NCI-H2196 treated with DMSO at 0.1 percent for 48 hours (cell line): Measurements from ENCODE around the gene MCFD2.

Experiments used
- DNase-seq: peaks from one replicate; lab custom pipeline; 2025; ENCODE audit not compliant: unreplicated experiment; lab: John Stamatoyannopoulos, UW

The MCFD2 gene

DNA sequence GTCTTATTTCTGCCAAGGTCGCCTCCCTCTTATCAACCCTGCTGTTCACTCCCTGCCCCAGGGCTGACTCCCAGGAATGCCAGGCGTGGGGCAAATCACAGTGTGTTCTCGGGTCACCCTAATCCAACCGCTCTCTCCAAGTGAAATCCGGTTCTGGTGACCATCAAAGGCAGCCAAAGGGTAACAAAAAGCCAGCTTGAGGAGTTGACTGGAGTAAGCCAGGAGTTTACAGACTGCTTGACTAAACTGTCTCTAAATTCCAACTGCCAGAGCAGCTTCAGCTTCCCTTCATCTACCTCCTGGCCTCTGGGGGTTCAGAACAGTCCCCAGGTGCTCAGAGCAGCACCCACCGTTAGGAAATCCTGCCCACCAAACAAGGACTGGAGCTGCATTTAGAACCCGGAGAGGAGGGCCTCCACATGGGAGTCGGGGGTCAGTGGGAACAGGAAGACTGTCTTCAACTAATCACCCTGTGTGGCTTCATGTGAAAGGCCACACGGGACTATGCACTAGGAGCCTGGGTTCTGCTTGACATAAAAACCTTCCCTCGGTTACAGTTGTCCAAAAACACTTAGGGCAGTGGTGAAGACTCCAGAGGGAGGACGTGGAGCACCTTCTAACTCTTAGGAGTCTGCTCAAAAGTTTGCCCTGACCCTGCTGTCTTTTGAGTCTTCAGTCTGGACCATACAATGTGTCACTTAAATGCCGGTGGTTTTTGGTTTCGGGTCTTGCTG lies 24.2 kb upstream of the MCFD2 start:
- no peak for DNase-seq

DNA sequence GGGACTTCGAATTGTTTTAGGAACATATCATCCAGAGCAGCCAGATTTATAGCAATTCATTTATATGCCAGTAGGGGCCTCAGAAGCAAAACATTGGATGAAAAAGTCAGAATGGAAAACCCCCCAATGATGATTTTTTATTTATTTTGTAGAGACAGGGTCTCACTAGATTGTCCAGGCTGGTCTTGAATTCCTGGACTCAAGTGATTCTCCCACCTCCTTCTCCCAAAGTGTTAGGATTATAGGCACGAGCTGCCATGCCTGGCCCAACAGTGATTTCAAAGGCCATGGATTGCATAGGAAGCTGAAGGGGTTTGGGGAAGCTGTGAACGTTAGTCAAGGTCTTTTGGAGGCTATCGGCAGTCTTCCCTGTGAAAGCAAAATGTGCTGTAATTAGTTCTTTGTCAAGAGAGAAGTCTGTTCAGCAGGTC lies 21.9 kb upstream of the MCFD2 start:
- DNase-seq, result no peak

DNA sequence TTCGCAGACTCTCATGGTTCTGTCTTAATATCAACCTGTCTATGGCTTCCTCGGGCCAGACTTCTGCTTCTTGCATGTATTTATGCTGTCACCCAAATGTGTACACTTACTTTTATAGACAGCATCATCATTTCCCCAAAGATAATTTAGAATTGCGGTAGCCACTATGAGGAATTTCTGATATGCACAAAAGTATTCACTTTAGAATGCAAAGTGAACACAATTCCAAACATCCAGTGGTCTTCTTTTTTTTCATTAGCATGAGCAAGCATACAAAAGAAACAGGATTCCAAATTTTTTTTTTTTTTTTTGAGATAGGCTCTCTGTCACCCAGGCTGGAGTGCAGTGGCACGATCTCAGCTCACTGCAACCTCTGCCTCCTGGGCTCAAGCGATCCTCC lies 21.0 kb upstream of the MCFD2 start:
- DNase-seq, result no peak

DNA sequence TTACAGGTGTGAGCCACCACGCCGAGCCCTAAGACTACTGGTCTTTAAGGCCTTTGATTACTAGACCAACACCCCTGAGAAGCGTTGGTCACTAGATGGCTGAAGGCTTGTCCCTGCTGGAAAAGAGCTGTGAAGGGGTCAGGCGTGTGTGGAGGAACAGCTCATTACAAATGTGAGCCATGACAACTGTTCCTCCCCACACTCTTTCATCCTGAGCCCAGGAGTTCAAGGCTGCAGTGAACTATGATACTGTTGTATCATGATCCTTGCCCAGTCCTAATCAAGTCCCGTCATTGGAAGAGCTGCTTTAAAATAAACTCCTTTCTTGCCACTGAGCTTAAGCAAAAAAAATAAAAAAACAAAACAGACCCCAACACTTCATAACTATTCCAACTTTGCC lies 19.5 kb upstream of the MCFD2 start:
- DNase-seq, result no peak

DNA sequence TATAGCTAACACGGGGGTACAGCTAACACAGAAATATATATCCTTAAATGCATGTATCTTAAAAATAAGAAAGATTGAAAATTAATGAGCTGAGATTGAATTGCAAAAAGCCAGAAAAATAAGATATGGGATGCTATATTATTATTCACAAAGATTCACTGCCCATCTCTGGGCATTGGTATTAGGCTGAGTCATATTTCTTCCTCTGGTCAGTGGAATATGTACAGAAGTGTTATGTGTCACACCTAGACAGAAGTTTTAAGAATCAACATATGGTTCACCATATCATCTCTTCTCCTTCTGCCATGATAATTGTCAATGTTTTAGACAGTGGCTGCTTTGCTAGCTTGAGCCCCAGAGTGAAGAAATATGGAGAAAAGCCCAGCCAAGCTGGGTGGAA lies 14.0 kb upstream of the MCFD2 start:
- no peak for DNase-seq

DNA sequence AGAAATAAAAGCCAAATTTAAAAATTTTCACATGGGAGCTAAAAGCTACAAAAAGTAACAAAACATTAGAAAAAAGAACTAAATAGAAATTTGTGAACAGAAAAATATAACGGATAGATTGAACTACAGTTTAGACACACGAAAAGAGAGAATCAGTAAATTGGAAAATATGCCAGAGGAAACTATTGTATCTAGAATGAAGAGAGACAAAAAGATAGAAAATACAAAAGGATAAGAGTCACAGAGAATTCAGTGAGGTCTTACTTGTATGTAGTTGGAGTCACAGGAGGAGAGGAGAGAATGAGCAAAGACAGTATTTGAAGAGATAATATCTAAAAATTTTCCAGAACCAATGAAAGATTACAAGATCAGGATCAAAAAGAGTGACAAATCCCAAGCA lies 11.3 kb upstream of the MCFD2 start:
- DNase-seq, result no peak

DNA sequence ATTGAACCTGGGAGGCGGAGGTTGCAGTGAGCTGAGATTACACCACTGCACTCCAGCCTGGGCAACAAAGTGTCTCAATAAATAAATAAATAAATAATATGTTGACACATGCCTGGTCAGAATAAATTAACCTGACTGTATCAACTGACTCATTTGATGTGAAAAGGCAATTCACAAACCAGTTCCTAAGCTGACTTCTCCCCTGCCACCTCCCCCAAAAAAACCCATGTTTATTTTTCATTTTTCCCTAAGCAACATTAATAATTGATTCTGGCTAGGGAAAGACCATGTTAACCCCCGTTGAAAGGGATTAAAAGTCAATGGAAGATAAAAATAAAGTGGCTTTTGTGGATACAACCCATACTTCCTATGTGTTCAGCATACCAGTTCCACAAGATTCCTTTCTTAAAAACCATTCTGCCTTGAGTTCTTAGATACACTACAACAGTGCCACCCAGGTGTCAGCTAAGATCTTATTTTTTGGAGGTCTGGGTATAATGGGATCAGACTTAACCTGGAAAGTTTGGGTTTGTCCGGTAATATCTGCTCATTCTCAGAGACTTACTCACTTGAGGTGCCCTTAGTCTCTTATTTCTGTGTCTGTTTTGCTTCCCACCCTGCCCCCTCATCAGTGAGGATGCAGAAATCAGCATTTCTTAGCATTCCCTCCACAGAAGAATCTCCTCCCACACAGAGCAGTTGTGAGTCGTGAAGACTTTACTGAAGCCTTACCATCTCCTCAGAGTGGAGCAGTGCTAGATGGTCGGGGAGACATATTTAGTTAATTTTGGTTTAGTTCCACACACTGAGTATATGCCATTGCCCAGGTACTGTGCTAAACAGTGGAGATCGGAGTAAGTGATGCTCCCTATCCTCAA lies 10.1 kb upstream of the MCFD2 start:
- no peak for DNase-seq

DNA sequence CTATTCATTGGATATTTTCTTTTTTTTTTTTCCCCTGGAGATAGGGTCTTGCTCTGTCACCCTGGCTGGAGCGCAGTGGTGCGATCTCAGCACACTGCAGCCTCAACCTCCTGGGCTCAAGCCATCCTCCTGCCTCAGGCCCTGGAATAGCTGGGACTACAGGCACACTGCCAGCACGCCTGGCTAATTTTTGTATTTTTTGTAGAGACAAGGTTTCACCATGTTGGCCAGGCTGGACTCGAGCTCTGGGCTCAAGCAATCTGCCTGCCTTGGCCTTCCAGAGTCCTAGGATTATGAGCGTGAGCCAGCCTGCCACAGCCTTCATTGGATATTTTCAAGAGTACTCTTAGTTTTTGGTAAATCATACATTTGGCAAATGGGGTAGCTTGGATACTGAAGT lies 9.0 kb upstream of the MCFD2 start:
- DNase-seq, result no peak

DNA sequence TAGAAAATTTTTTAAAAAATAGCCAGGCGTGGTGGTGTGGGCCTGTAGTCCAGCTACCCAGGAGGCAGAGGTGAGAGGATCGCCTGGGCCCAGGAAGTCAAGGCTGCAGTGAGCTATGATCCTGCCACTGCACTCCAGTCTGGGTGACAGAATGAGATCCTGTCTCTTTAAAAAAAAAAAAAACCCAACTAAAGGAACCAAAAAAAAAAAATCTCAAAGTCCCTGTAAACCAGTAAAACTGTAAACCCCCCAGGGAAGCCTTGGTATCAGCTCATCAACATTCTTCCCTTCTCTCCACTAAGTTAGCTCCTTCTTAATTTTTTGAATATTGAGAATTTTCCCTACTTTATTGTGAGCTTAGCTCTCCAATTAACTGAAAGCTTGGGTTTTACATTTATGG lies 8.4 kb upstream of the MCFD2 start:
- DNase-seq, result no peak

DNA sequence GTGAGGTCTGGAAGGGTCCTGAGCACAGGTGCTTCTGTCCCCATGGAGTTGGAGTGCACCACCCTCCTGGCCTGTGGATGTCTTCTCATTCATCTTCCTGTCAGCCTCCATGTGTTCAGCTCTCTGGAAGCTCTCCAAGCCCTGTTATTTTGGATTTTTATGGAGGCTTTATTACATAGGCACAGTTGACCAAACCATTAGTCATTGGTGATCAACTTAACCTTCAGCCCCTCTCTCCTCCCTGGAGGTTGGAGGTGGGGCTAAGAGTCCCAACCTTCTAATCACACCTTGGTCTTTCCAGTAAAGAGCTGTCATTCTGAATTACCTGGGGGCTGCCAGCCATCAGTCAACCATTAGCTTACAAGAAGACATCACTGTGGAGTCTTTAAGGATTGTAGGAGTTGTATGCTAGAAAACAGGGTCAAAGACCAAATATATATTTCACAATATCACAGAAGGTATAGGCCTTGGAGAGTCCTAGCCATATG lies 7.5 kb upstream of the MCFD2 start:
- DNase-seq, result no peak

DNA sequence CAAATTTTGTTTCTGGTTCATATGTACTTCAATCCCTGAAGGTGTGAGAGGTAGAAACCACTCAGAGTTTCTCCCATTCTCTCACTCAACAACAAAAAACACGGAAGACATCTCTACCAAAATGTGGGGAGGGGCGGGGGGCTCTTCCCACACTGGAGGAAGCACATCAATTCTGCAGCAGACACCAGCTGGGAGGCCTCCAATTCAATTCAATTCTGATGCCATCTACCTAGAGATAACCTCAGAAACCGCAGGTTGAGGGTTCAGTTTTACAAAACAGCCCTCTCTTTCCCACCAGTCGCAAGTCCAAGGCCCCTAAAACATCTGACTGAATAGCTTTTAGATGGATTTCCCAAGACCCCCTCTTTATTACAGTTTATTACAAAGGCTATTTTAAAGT lies 7.0 kb upstream of the MCFD2 start:
- DNase-seq, result no peak

DNA sequence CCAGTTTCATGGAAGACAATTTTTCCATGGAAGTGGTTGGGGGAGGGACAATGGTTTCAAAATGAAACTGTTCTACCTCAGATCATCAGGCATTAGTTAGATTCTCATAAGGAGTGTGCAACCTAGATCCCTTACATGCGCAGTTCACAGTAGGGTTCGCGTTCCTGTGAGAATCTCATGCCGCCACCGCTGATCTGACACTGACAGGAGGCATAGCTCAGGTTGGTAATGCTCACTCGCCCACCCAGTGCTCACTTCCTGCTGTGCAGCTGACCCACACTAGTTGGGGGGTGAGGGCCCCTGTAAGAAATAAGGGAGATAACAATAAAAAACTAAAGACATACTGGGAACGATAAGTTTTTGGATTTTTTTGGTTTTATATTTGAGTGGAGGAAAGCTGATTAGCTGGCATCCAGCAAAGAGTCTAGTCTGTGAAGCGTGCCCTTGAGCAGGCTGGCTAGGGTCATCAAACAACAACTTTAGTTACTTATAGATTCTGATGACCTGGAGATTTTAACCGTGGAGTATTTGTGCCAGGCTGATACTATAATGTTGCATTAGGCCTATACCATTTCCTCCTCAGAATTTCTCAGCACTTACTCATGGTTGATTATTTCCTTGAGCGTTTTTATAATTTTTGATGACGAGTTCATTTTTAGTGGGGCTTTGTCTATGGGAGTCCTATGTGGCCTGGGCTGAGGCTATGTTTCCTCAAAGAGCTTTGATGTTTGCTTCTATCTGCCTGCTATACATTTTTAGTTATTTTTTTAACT lies 6.3 kb upstream of the MCFD2 start:
- no peak for DNase-seq

DNA sequence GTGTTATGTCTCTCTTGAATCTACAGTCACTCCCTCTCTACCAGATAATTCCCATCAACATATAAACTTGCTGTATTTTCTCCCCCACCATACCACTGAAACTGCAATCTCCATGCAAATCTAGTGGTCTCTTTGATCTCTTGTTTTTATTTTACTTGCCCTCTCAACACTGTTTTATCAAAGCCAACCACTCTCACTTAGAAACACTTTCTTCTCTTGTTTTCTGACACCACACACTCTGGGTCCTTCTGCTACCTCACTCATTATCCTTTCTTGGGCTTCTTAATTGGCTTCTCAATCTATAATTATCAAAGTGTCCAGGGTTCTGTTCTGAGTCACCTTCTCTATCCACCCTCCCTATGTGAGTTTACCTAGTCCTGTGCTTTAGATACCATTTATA lies 2.0 kb upstream of the MCFD2 start:
- no peak for DNase-seq

DNA sequence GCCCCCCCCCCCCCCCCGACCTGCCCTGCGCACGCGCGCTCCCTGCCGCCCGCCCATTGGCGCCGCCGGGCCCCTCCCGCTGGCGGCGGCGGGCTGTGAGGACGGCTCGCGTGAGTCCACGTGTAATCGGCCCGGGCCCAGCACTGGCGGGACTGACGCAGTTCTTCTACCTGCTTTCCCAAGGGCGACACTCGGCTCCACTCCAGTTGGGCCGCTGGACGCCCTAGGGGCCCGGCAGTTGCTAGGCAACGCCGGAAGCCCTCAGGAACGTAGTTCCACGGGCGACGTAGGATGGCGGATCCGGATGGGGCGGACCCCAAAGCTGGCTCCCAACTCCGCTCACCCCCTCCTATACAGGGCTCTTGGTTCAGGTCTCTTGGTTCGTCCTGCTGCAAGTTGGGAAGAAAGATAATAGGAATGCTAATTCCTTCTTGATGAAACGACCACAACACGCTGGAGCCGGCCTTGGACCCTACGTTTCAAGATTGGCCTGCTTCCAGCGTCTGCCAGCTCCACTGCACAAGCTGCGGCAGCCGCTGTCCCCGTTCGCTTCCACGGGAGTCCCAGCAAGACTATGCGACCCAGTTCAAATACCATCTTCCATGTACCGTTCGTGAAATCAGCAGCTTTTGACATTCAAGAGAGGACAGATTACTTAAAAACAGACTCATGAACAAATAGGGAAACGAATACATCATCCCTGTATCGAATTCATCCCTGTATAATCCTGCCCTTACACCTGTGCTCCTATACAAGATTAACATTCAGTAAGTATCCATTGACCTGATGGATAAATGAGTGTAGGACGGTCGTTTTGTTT lies 415 bp upstream of the MCFD2 start:
- peak; percentile 88 for DNase-seq

DNA sequence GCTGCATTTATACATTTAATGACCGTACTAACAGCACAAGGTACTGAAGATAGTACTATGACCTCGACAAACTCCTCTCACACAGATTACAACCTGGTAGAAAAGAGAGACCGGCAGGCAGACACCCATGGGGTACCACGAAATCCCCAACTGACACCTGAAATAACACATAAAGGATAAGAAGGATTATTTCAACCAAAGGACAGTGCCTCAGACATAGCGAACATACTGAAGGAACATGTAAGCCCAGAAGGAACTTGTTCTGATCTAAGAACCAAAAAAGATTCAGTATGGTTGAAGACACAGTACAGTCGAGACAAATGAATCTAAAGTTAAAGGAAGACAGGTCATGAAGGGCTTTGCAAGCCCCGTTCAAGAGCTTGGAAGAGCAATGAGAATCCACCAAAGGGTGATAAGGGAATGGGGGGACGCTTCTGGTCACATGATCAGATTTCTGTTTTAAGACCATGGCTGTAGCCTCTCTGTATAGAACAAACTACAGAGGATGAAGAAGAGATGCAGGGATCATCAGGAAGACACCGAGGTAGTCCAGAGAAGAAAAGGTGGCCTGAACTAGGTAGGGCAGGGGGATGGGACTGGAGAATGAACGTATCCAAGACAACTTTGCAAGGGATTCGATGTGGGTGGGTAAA lies 902 bp downstream of the MCFD2 start:
- no peak for DNase-seq

DNA sequence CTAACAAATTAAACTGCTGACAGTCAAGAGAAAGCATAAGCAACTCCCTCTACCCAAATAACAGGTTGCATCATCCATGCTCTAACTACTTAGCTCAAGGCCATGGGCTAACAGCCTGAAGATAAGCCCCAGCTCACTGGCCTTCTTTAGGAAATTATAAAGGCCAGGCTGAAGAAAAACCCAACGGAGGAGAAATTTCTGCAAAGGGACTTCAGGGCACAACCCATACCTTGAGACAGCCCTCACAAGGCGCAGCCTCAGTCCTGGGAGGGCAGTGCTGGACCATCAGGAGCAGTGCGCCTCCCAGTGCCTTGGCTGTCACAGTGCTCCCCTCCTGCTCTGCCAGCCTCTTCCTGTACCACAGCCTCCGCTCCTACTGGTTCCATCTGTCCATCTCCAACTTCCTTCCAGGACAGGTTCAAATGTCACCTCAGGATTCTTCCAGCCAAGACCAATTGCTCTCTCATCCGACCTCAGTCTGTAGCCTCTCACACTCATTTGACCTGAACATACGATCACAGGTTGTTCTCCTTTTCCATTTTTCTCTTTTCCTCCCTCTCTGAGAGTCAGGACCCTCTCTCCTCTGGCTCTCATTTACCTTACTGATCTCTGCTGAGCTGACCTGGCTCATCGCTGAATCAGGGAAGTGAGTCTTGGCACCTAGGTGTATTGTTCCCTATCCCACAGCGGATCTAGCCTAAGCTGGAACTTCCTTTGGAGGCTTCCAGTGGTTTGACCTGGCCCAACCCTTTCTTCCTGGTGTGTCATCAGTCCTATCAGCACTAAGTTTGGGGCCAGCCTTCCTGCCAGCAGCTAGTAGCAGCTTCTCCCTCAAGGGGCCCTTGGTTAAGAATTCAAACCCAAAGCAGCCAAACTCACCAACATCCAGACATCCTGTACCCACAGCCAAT lies 1.9 kb downstream of the MCFD2 start:
- DNase-seq, result no peak

DNA sequence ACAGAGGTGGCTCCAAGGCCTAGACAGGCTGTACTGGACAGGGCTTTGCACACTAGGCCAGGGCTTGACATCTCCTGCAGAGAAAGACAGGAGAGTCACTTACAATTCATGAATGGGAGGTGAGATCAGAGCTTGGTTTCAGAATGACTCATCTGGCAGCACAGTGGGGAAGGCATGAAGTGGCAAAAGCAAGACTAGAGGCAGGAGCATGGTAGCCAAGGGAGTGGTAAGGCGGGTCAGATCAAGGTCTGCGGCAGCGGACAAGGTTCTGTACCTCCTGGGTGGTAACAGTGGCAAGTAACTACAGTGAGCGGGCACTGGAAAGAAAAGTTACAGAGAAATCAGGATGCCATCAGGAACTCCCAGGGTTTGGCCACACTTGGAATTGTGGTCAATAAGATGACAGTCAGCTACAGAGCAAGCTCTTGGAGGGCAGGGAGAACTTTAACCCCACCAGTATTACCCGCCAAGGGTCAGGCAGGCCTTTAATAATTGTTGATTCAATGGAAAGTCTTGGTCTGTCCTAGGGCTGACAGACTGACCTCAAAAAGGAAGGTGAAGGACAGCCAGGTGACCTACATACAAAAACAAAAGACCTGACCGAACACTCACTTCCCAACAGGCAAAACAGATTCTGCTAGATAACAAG lies 5.7 kb downstream of the MCFD2 start:
- peak; percentile 13 for DNase-seq

DNA sequence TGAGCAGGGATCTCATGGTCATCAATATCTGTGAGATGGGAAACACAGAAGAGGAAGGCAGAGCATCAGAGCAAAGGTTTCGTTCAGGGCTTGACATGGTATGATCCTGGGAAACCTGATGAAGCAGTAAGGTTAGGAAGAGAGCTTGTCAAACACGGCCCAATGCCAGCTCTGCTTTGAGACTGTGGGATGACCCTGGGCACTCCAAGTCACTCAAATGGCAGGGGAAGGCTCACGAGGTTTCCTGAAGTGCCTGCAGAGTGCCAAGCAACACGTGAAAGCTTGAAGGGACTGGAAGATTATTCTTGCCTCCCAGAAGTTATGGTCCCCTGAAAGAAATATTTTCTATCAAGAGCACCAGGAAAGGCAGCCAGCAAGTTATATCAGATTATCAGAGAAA lies 6.5 kb downstream of the MCFD2 start:
- no peak for DNase-seq
